NCI-H146 (cell line): ENCODE data around the gene BCKDHB.
"Not testable (repeated sequence)": the region's sequence is repeated elsewhere in the genome, so short reads cannot be mapped to it uniquely, and the experiment has no call there.

Experiments
- DNase-seq: peaks from one replicate; lab custom pipeline; 2025; lab: John Stamatoyannopoulos, UW

The BCKDHB gene

GRCh38 chr6:80209430-80209829 lies 103.0 kb downstream of the BCKDHB start:
- DNase-seq, result no peak

- no peak for DNase-seq
Measured at GRCh38 chr6:80210618-80211017, 104.1 kb downstream of the BCKDHB start.

GRCh38 chr6:80211286-80211685 lies 104.8 kb downstream of the BCKDHB start:
- DNase-seq, result no peak

- not testable (repeated sequence) for DNase-seq
Measured at GRCh38 chr6:80211890-80212289, 105.4 kb downstream of the BCKDHB start.

- DNase-seq, result peak; percentile 42
Measured at GRCh38 chr6:80214436-80215022, 108.1 kb downstream of the BCKDHB start.

GRCh38 chr6:80215063-80215462 lies 108.6 kb downstream of the BCKDHB start:
- DNase-seq, result no peak

- DNase-seq, result no peak
Measured at GRCh38 chr6:80217794-80218193, 111.3 kb downstream of the BCKDHB start.

GRCh38 chr6:80223743-80224212 lies 117.3 kb downstream of the BCKDHB start:
- no peak for DNase-seq

- no peak for DNase-seq
Measured at GRCh38 chr6:80226151-80226550, 119.7 kb downstream of the BCKDHB start.

- DNase-seq, result no peak
Measured at GRCh38 chr6:80226699-80227098, 120.2 kb downstream of the BCKDHB start.

GRCh38 chr6:80227545-80228105 lies 121.2 kb downstream of the BCKDHB start:
- no peak for DNase-seq

GRCh38 chr6:80233262-80233661 lies 126.8 kb downstream of the BCKDHB start:
- DNase-seq, result no peak

GRCh38 chr6:80233958-80234357 lies 127.5 kb downstream of the BCKDHB start:
- no peak for DNase-seq

GRCh38 chr6:80234401-80234800 lies 127.9 kb downstream of the BCKDHB start:
- DNase-seq, result no peak

- no peak for DNase-seq
Measured at GRCh38 chr6:80234908-80235307, 128.4 kb downstream of the BCKDHB start.

- DNase-seq, result no peak
Measured at GRCh38 chr6:80235647-80236046, 129.2 kb downstream of the BCKDHB start.

- DNase-seq, result not testable (repeated sequence)
Measured at GRCh38 chr6:80238754-80239153, 132.3 kb downstream of the BCKDHB start.

GRCh38 chr6:80245043-80245442 lies 138.6 kb downstream of the BCKDHB start:
- no peak for DNase-seq

- DNase-seq, result no peak
Measured at GRCh38 chr6:80249897-80250296, 143.4 kb downstream of the BCKDHB start.

GRCh38 chr6:80250391-80250997 lies 144.0 kb downstream of the BCKDHB start:
- DNase-seq, result no peak

- DNase-seq, result no peak
Measured at GRCh38 chr6:80251321-80251720, 144.8 kb downstream of the BCKDHB start.

- DNase-seq, result no peak
Measured at GRCh38 chr6:80254716-80255115, 148.2 kb downstream of the BCKDHB start.

- DNase-seq, result no peak
Measured at GRCh38 chr6:80256691-80257090, 150.2 kb downstream of the BCKDHB start.

- DNase-seq, result no peak
Measured at GRCh38 chr6:80259118-80259517, 152.6 kb downstream of the BCKDHB start.
